GM06990 (cell line): ENCODE data around the gene APOC3.

Source experiments
- DNase-seq: peaks from one replicate; pipeline ENCODE4 v3.0.0-alpha.2; 2011; ENCODE audit not compliant: insufficient read length; ENCODE audit errors: extremely low read depth
- H3K27me3 ChIP-seq: replicated peaks from 2 replicates; pipeline ENCODE4 v1.6.0; 2011; ENCODE audit warnings: low read length; ENCODE audit not compliant: control insufficient read depth, insufficient read depth
- H3K36me3 ChIP-seq: 2 replicates; pipeline ENCODE4 v1.5.1; 2011; ENCODE audit warnings: low read length; ENCODE audit not compliant: control insufficient read depth, insufficient read depth
- H3K4me3 ChIP-seq: replicated peaks from 2 replicates; pipeline ENCODE4 v1.5.1; 2011; ENCODE audit warnings: low read depth, mild to moderate bottlenecking, control low read depth, low read length
- CTCF ChIP-seq: IDR thresholded peaks from 2 replicates; pipeline ENCODE4 v1.5.1; 2011; ENCODE audit warnings: low read length, control low read depth, mild to moderate bottlenecking, inconsistent platforms; ENCODE audit not compliant: insufficient read depth, poor library complexity, severe bottlenecking

The APOC3 gene

GRCh38 chr11:116791813-116792143 is 37.9 kb upstream of the APOC3 start, which contains the start of gene APOA5:
Gene APOA5 (minus strand): TSS chr11:116791879. CDS start chr11:116791860, 19 bp downstream.
- DNase-seq = no peak

DNA sequence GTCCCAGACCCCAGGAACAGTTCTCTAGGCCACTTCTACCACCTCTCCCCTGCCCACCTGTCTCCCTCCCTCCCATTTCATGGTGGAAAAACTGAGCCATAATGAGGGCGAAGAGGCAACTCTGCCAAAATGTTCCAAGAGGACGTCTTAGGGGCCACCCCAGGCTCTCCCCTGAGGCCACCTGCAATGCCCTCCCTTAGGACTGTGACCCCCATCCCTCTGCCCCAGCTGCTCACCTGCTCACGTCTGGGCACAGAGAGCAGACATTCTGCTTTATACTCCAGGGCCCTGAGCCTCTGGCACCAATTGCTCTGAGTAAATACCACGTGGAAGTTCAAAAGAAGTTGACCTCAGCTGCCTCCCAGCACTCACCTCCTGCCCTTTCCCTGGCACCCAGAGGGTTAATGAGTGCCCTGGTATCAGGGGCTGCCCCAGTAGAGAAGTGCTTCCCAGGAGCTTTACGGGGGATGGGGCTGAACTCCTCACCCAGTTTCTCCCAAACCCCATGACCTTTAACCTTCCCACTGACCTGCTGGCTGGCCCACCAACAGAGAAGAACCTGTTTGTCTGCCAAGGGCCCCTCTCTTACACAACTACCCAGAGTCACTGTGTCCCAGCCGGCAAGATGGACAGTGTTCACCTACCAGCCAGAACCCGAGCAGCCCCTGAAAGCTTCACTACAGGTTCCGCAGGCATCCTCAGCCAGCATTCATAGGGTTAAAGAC is 37.4 kb upstream of the APOC3 start:
- no peak for TF ChIP-seq CTCF
- no peaks in the 10 kb centered on the region for H3K36me3 ChIP-seq
- no peaks in the 10 kb centered on the region for H3K27me3 ChIP-seq
- no peak overlapping the region for H3K4me3 ChIP-seq
- DNase-seq = no peak

More at GRCh38 chr11:116791813-116792143, 37.9 kb upstream of the APOC3 start, which contains the start of gene APOA5:
- no peak within 1 kb of the TSS for H3K4me3 ChIP-seq
- no peaks in the 10 kb centered on the region for H3K36me3 ChIP-seq
- no peaks in the 10 kb centered on the region for H3K27me3 ChIP-seq
- no peak for TF ChIP-seq CTCF

DNA sequence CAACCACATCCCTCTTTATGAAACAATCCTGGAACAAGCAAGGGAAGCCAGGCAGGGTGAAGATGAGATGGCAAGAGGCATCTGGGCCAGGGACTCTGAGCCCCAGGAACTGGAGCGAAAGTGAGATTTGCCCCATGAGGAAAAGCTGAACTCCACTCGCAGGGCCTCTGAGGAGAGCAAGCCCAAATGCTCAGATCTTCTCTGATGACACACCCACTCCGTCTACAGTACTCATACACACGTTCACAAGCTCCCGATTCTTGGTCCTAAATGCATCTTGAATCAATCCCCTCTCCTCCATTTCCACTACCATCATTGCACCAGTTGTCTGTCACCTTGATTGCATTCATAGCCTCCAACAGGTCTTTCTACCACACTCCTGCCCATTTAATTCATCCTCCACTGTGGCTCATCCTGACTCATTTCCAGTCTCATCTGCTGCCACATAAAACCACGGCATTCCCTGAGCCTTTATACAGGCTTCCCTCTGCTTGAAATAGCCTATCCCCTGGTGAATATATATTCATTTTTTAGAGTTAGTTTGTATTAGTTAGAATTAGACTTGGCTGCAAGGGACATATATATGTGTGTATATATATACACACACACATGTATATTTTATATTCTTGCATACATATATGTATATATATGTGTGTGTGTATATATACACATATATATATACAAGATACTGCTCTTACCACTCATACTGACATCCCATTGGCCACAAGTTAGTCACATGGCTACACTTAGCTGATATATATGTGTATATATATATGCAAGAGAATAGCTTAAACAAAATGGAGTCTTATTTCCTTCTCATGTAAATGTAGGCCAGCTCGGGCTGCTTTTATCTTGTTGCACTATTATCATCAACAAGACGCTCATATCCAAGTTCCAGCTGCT is 36.6 kb upstream of the APOC3 start:
- Histone ChIP-seq H3K4me3 (no peak overlapping the region), H3K27me3 (no peaks in the 10 kb centered on the region), H3K36me3 (no peaks in the 10 kb centered on the region)
- TF ChIP-seq CTCF = no peak
- DNase-seq = no peak

- TF ChIP-seq CTCF = no peak
- Histone ChIP-seq H3K27me3 (no peaks in the 10 kb centered on the region), H3K36me3 (no peaks in the 10 kb centered on the region), H3K4me3 (no peak overlapping the region)
- DNase-seq = no peak
These were observed 36.0 kb upstream of the APOC3 start for GRCh38 chr11:116793772-116794097.

- Histone ChIP-seq H3K4me3 (no peak overlapping the region), H3K27me3 (no peaks in the 10 kb centered on the region), H3K36me3 (no peaks in the 10 kb centered on the region)
- no peak for DNase-seq
- TF ChIP-seq CTCF = no peak
These were observed 34.9 kb upstream of the APOC3 start for GRCh38 chr11:116794851-116795250.
